H7 (cell line): ENCODE measurements around the gene GRK6. TPM values are rescaled to one million over a fixed set of nuclear protein-coding genes. Genes with fewer than 3 reads are reported as not detected.
A peak's percentile ranks its signal among the peaks of the same experiment; 100 is the strongest.

Experiments
- DNase-seq: peaks from one replicate; pipeline ENCODE4 v3.0.0; 2012
- H3K27me3 ChIP-seq: 2 replicates; pipeline ENCODE4 v1.6.0; 2011; ENCODE audit warnings: mild to moderate bottlenecking, low read length; ENCODE audit not compliant: control insufficient read depth, insufficient read depth
- H3K36me3 ChIP-seq: replicated peaks from 2 replicates; pipeline ENCODE4 v1.5.1; 2011; ENCODE audit warnings: low read length; ENCODE audit not compliant: control insufficient read depth, insufficient read depth
- H3K4me3 ChIP-seq: 2 replicates; pipeline ENCODE4 v1.5.1; 2011; ENCODE audit warnings: low read depth, mild to moderate bottlenecking, control low read depth, low read length, moderate library complexity; ENCODE audit not compliant: insufficient read depth
- total RNA-seq: library from RNA; depleted of rRNA; stranded (reverse); fragments of >200 nt; shearing (Covaris generic); gene quantifications from 2 replicates; pipeline ENCODE4 v1.2.3, GENCODE V29; 2014

The GRK6 gene
- total RNA-seq, 1 experiment from 2014 or later, result 62.4 TPM

DNA sequence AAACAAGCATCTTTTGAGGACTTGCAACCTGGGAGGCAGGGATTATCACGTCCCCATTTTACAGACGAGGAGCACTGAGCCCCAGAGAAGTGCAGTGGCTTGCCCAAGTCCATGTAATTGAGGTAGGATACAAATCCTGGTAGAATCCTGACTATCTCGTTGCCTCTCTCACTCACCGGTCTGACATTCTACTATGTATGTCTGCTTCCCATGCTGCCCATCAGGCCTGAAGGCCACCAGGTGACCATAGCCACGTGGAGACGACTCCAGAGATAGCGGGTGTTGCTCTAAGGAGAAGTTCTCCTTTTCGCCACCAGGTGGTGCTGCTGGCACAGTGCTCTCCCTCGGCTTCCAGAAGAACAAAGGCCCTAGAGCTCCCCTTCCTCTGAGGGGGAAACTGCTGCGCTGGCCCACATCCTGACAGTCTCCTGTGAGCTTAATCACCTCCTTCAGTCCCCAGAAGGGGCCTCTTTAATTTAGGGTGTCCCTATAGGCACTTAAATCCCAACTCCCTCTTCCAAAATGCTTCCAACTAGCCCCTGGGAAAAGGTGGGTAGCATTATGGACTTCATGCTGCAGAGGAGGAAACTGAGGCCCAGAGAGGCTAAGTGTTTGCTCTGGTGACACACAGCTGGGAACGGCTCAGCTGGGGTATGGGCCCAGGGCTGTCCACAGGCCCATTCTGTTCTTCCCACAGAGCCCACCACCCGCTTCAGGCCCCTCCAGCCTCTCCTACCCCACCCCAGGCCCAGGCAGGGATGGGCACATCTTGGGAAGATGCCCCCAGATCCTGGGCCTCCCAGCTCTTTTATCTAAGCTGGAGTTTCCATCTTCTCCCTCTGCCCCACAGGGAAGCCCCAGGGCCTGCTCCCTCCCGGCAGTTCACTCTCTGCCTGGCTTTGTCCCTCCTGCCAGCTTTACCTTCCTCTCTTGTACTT is 35.8 kb upstream of the GRK6 start:
- H3K27me3 ChIP-seq, result peaks cover 11% of the 10 kb centered on the region

GRCh38 chr5:177392765-177393164 is 33.7 kb upstream of the GRK6 start:
- DNase-seq, result peak; percentile 35
- Histone ChIP-seq H3K27me3 (peaks cover 11% of the 10 kb centered on the region), H3K4me3 (no peak overlapping the region), H3K36me3 (no peaks in the 10 kb centered on the region)

More for the DNA sequence above, 35.8 kb upstream of the GRK6 start:
- Histone ChIP-seq H3K4me3 (no peak overlapping the region), H3K36me3 (no peaks in the 10 kb centered on the region)
- DNase-seq, result peak; percentile 97

DNA sequence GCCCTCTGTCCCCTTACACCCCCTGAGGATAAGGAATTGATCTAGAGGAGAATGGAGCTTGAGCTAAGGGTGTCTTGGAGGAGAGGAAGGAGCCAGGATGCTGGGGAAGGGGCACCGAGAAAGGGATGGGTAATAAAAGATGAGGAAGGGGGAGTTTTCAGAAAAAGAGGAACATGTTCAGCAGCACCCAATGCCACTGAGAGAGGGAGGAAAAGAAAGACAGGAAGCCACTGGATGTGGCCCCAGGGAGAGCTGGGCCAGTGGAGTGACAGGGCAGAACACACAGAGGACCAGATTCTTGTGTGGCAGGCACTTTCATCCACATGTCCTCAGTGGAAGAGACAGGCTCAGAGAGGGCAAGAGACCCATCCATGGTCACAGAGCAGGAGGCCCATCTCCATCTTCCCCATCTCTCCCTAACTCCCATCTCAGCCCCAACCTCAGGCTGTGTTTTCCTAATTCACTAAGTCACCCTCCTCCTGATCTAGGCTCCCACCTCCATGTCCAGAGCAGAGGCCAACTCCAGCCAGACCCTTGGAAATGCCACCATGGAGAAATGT is 33.2 kb upstream of the GRK6 start:
- peaks cover 11% of the 10 kb centered on the region for H3K27me3 ChIP-seq
- no peak for DNase-seq
- H3K36me3 ChIP-seq, result no peaks in the 10 kb centered on the region
- H3K4me3 ChIP-seq, result no peak overlapping the region

- Histone ChIP-seq H3K36me3 (no peaks in the 10 kb centered on the region), H3K27me3 (peaks cover 9% of the 10 kb centered on the region), H3K4me3 (no peak overlapping the region)
- no peak for DNase-seq
Observed at GRCh38 chr5:177393990-177394389, 32.5 kb upstream of the GRK6 start.

DNA sequence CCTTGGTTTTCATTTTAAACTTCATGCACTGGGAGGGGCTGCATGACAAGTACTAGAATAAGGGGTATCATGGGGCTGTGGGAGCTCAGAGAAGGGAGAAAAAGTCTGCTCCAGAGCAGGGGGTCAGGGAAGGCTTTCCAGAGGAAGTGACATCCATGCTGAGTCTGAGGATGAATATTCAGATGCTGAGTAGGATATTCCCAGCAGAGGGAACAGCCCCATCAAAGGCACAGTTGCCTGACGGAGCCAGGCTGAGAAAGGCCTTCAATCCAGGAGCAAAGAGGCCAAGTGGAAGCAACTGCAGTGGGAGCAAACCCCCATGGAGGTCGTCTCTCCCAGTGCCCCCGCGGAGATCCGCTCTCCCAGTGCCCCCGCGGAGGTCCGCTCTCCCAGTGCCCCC is 30.4 kb upstream of the GRK6 start:
- Histone ChIP-seq H3K27me3 (peaks cover under 1% of the 10 kb centered on the region; the same call in 1 of the 2 replicates), H3K36me3 (no peaks in the 10 kb centered on the region), H3K4me3 (no peak overlapping the region)
- DNase-seq, result peak; percentile 70

- peaks cover 6% of the 10 kb centered on the region; the same call in 1 of the 2 replicates for H3K27me3 ChIP-seq
- no peaks in the 10 kb centered on the region for H3K36me3 ChIP-seq
- no peak for DNase-seq
- no peak overlapping the region for H3K4me3 ChIP-seq
Observed at GRCh38 chr5:177396807-177397206, 29.7 kb upstream of the GRK6 start.

- no peak for DNase-seq
- no peaks in the 10 kb centered on the region for H3K36me3 ChIP-seq
- no peak overlapping the region for H3K4me3 ChIP-seq
- peaks cover 18% of the 10 kb centered on the region for H3K27me3 ChIP-seq
Observed at GRCh38 chr5:177397875-177398390, 28.5 kb upstream of the GRK6 start.

DNA sequence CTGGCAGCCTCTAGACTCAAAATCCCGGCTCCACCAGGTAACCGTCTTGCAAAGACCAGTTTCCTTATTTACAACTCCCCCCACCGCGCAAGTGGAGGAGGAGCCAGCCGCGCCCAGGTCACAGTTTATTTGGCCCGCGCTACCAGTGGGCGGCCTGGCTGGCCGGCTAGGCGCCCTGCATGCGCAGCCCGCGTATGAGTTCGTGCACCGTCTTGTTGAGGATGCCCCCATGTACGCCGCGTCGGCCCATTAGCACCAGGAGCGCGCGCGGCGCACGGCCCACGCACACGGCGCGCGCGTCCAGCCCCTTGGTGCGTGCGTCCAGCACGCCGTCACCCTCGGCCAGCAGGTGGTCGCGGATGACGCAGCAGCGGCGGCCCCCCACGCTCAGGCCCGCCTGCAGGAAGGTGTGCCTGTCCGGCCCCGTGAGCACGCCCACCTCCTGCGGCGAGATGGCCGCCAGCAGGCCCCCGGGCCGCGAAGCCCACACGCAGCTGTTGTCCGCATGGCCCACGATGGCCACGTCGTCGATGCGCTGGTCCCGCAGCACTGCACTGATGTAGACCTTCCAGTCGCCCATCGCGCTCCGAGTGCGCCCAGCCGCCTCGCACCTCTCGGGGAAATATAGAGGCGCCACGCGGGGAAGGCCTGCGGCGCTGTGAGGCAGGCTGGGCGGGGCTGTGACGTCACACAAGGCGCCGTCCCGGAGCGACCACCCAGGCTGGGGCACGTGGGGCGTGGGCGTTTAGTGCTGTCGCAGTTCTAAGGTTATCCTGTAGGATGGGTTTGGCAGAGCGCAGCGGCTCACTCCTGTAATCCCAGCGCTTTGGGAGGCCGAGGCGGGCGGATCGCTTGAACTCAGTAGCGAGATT is 26.2 kb upstream of the GRK6 start, which contains the start of gene PFN3:
Gene PFN3 (minus strand): TSS at position 665 of the 872 bp plus-strand sequence. CDS start 85 bp downstream, at position 580.
- Histone ChIP-seq H3K27me3 (peaks cover 41% of the 10 kb centered on the region), H3K36me3 (no peaks in the 10 kb centered on the region), H3K4me3 (no peak within 1 kb of the TSS)
- peak; percentile 73 for DNase-seq

GRCh38 chr5:177402271-177403043 is 24.0 kb upstream of the GRK6 start:
- Histone ChIP-seq H3K27me3 (peaks cover 51% of the 10 kb centered on the region), H3K36me3 (no peaks in the 10 kb centered on the region), H3K4me3 (peak overlapping the region; percentile 60)
- peak; percentile 96 for DNase-seq

DNA sequence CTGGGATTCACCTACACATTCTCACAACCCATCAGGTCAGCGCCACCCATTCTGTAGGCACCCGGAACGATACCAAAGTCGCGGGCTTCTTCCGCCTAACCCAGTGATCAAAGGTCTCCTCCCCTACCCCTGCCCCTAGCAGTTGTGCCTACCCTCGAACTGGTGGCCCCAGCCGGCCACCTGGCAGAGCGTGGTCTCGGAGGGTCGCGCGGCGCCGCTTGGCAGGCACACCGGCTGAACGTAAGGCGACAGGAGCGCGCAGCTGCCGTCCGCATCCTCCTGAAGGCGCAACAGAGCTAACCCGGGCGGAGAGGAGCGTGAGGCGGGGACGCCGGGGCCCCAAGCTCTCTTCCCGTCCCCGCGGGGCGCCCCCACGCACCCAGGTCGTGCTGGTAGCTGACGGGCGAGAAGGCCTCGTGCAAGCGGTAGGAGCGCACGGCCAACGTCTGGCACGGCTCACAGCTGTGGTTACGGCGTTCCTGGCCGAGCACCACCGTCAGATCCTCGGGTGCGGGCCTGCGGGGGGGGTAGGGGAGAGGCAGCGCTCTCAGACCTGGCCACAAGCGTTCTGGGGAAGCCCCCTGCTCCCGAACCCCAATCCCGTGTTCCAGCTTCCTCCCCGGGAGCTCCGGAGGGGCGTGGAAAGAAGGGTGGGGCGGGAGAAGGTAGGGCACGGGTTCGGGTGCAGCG is 23.2 kb upstream of the GRK6 start:
- Histone ChIP-seq H3K36me3 (no peaks in the 10 kb centered on the region), H3K27me3 (peaks cover 51% of the 10 kb centered on the region), H3K4me3 (peak overlapping the region; percentile 60)
- DNase-seq, result peak; percentile 86

- H3K4me3 ChIP-seq, result peak overlapping the region; percentile 60
- peaks cover 51% of the 10 kb centered on the region for H3K27me3 ChIP-seq
- no peaks in the 10 kb centered on the region for H3K36me3 ChIP-seq
- DNase-seq, result peak; percentile 93
Observed at GRCh38 chr5:177403792-177404640, 22.5 kb upstream of the GRK6 start.

GRCh38 chr5:177404641-177405179 is 21.8 kb upstream of the GRK6 start:
- Histone ChIP-seq H3K27me3 (peaks cover 51% of the 10 kb centered on the region), H3K4me3 (peak overlapping the region; percentile 60), H3K36me3 (no peaks in the 10 kb centered on the region)
- DNase-seq, result peak; percentile 88
